IMR-90 (cell line): ENCODE data around the gene PIWIL4. TPM values are rescaled to one million over a fixed set of nuclear protein-coding genes. Genes with fewer than 3 reads are reported as not detected.

ENCODE experiments used
- ATAC-seq: fragments of 200-7000 bp; cut with Tn5 transposase; 2 replicates; pipeline ENCODE4 v1.9.1; 2020; ENCODE audit warnings: low read depth, mild to moderate bottlenecking, moderate library complexity
- BruUV-seq: library from RNA; stranded (reverse); fragments of 400-500 nt; replicated peaks from 2 replicates; lab custom pipeline; 2021; lab: Mats Ljungman, UMichigan
- CTCF ChIA-PET: fragments of 300-600 bp; formaldehyde crosslinking; extraction: SDS; loops from one replicate; lab custom pipeline; 2021; ENCODE audit warnings: antibody characterized with exemption; lab: Yijun Ruan, JAX
- POLR2A ChIA-PET: fragments of 300-600 bp; sonication (Branson Sonifier 250); formaldehyde crosslinking; loops from one replicate; lab custom pipeline; 2022; ENCODE audit warnings: antibody characterized with exemption; ENCODE audit not compliant: unreplicated experiment; lab: Charles Lee
- DNase-seq: peaks from one replicate; pipeline ENCODE4 v3.0.0; 2013
- H2AFZ ChIP-seq: replicated peaks from 2 replicates; pipeline ENCODE3; 2013; ENCODE audit warnings: low read length, mild to moderate bottlenecking; ENCODE audit not compliant: poor library complexity
- H2AK5ac ChIP-seq: 2 replicates; pipeline ENCODE4 v1.6.1; 2013; ENCODE audit warnings: low read depth, low read length, inconsistent platforms
- H2AK9ac ChIP-seq: replicated peaks from 2 replicates; pipeline ENCODE3; 2013; ENCODE audit warnings: mild to moderate bottlenecking, low read depth, low read length, moderate library complexity; ENCODE audit not compliant: poor library complexity
- H2BK120ac ChIP-seq: 2 replicates; pipeline ENCODE4 v1.6.1; 2013; ENCODE audit warnings: low read depth, low read length, inconsistent platforms
- H2BK15ac ChIP-seq: 3 replicates; pipeline ENCODE4 v1.6.1; 2013; ENCODE audit warnings: low read depth, low read length, inconsistent platforms
- H2BK20ac ChIP-seq: 2 replicates; pipeline ENCODE4 v1.6.1; 2013; ENCODE audit warnings: low read depth, mild to moderate bottlenecking, inconsistent platforms, low read length, moderate library complexity
- H2BK5ac ChIP-seq: 2 replicates; pipeline ENCODE4 v1.6.1; 2013; ENCODE audit warnings: mild to moderate bottlenecking, low read depth, low read length, inconsistent platforms; ENCODE audit not compliant: poor library complexity, severe bottlenecking
- H3K14ac ChIP-seq: replicated peaks from 2 replicates; pipeline ENCODE4 v1.6.1; 2013; ENCODE audit warnings: low read depth, low read length, inconsistent platforms
- H3K18ac ChIP-seq: 2 replicates; pipeline ENCODE4 v1.6.1; 2013; ENCODE audit warnings: low read depth, low read length, control low read depth
- H3K23ac ChIP-seq: 2 replicates; pipeline ENCODE4 v1.6.1; 2013; ENCODE audit warnings: low read depth, low read length, inconsistent platforms
- H3K27ac ChIP-seq: 2 replicates; pipeline ENCODE4 v1.5.1; 2013; ENCODE audit warnings: mild to moderate bottlenecking, control low read depth, low read length; ENCODE audit not compliant: insufficient read depth
- H3K27me3 ChIP-seq: 2 replicates; pipeline ENCODE4 v1.6.1; 2013; ENCODE audit warnings: low read length; ENCODE audit not compliant: control insufficient read depth, insufficient read depth
- H3K36me3 ChIP-seq: 2 replicates; pipeline ENCODE4 v1.6.1; 2013; ENCODE audit warnings: low read length, mixed read lengths; ENCODE audit not compliant: control insufficient read depth, insufficient read depth
- H3K4ac ChIP-seq: 2 replicates; pipeline ENCODE4 v1.6.1; 2013; ENCODE audit warnings: low read depth, low read length, inconsistent platforms
- H3K4me1 ChIP-seq: 2 replicates; pipeline ENCODE4 v1.6.1; 2013; ENCODE audit warnings: low read length, mixed read lengths; ENCODE audit not compliant: control insufficient read depth, insufficient read depth
- H3K4me2 ChIP-seq: 2 replicates; pipeline ENCODE4 v1.6.1; 2013; ENCODE audit warnings: low read depth, mild to moderate bottlenecking, control low read depth, low read length, moderate library complexity
- H3K4me3 ChIP-seq: 2 replicates; pipeline ENCODE4 v1.5.1; 2013; ENCODE audit warnings: low read depth, mild to moderate bottlenecking, control low read depth, low read length, moderate library complexity; ENCODE audit not compliant: insufficient read depth
- H3K56ac ChIP-seq: 2 replicates; pipeline ENCODE4 v1.6.1; 2013; ENCODE audit warnings: low read length, inconsistent platforms; ENCODE audit not compliant: insufficient read depth; ENCODE audit errors: extremely low read depth
- H3K79me1 ChIP-seq, 2 experiments: 2 replicates each; pipeline ENCODE4 v1.6.1; 2013; ENCODE audit warnings: low read length in 2 of 2, inconsistent platforms in 1 of 2, low read depth in 1 of 2
- H3K9ac ChIP-seq: 2 replicates; pipeline ENCODE4 v1.6.1; 2013; ENCODE audit warnings: low read depth, low read length, control low read depth
- H3K9me1 ChIP-seq: 2 replicates; pipeline ENCODE4 v1.6.1; 2013; ENCODE audit warnings: low read length, inconsistent platforms; ENCODE audit not compliant: insufficient read depth
- H3K9me3 ChIP-seq: 2 replicates; pipeline ENCODE4 v1.6.1; 2013; ENCODE audit warnings: low read length; ENCODE audit not compliant: control insufficient read depth, insufficient read depth
- H4K20me1 ChIP-seq: 2 replicates; pipeline ENCODE4 v1.6.1; 2013; ENCODE audit warnings: low read length, inconsistent platforms; ENCODE audit not compliant: insufficient read depth
- H4K5ac ChIP-seq: 2 replicates; pipeline ENCODE4 v1.6.1; 2013; ENCODE audit warnings: mild to moderate bottlenecking, low read depth, low read length, control low read depth
- H4K8ac ChIP-seq, 2 experiments: 2 replicates each; pipeline ENCODE4 v1.6.1; 2013; ENCODE audit warnings: low read depth in 2 of 2, low read length in 2 of 2, control low read depth in 1 of 2, inconsistent platforms in 1 of 2
- H4K91ac ChIP-seq: 2 replicates; pipeline ENCODE4 v1.6.1; 2013; ENCODE audit warnings: low read depth, low read length, inconsistent platforms; ENCODE audit not compliant: insufficient read depth
- CEBPB ChIP-seq: IDR thresholded peaks from 2 replicates; pipeline ENCODE4 v1.6.1; 2012; ENCODE audit warnings: low read depth, low read length, improper control_type of control experiment
- NFE2L2 ChIP-seq: fragments of 150-350 bp; IDR thresholded peaks from 2 replicates; pipeline ENCODE4 v1.6.1; 2016; ENCODE audit warnings: low read depth, mild to moderate bottlenecking, low read length
- POLR2A ChIP-seq: IDR thresholded peaks from 2 replicates; pipeline ENCODE4 v1.6.1; 2012; ENCODE audit warnings: mild to moderate bottlenecking, low read depth, low read length
- WGBS, 2 experiments: methylation state at CpG; one replicate each; pipeline versions ENCODE4 v1.1.5 to v1.1.7; 2013; ENCODE audit warnings: missing lambda C conversion rate in 2 of 2; ENCODE audit not compliant: insufficient read length in 1 of 2; ENCODE audit errors: extremely low coverage in 2 of 2; 5-methylcytosine and 5-hydroxymethylcytosine counted together
- dilution Hi-C: fragments of 300-500 bp; cut with HindIII; formaldehyde crosslinking; loops from one replicate; pipeline ENCODE4 v1.14.3; 2018; ENCODE audit warnings: low sequenced_read_pairs; ENCODE audit not compliant: unreplicated experiment
- in situ Hi-C: fragments of 300-500 bp; cut with MboI; formaldehyde crosslinking; loops from 3 replicates; pipeline ENCODE4 v1.14.3; 2019; ENCODE audit warnings: low sequenced_read_pairs, inconsistent platforms, mixed read lengths
- intact Hi-C: fragments of 100-400 bp; cut with micrococcal nuclease; formaldehyde crosslinking; loops from 2 replicates; pipeline ENCODE4 v1.10.0; 2022
- polyA plus RNA-seq, 3 experiments: library from polyadenylated mRNA; depleted of rRNA; stranded (reverse); fragments of >200 nt; gene quantifications; 2 replicates each; pipeline ENCODE4 v1.2.3, GENCODE V29; 2012; ENCODE audit warnings: low replicate concordance in 1 of 3
- total RNA-seq: library from RNA; depleted of rRNA; stranded (reverse); fragments of >200 nt; gene quantifications from 2 replicates; pipeline ENCODE4 v1.2.3, GENCODE V29; 2012

The PIWIL4 gene
- total and polyA plus RNA-seq, 2 of the 4 experiments (the other 2 are of a cell fraction) = 0.72 to 1.3 TPM

DNA sequence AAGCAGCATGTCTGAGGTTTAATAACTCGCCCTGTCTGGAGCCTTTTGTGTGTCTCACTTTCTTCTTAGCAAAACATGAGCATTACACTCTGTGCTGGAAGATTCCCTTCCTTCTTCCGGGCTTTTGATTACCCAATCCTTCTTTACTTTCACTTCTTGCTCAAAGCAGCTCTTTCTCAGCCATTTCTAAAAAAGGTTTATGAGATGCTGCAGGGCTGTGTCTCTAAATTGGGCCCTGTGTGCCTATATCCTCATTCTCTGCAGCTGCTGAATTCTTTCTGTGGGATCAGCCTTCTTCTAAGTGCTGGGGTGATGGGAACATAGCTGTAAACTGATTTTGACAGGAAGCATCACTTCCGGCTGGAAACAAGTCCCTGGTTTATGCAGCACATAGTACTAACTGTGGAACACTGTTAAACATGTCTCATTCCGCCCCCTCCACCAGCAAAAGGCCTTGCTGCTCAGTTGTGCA lies 71.8 kb downstream of the PIWIL4 start:
- POLR2A ChIA-PET = no interaction called here
- Histone ChIP-seq H3K27ac (peak overlapping the region; percentile 61; the same call in 1 of the 2 replicates), H3K4ac (peak overlapping the region; percentile 40), H3K9ac (peak overlapping the region; percentile 53), H4K91ac (peak overlapping the region; percentile 46), H3K36me3 (no peaks in the 10 kb centered on the region), H3K9me1 (peaks cover 4% of the 10 kb centered on the region; the same call in 1 of the 2 replicates), H4K5ac (peak overlapping the region; percentile 89), H3K27me3 (no peaks in the 10 kb centered on the region), H2BK20ac (peak overlapping the region; percentile 38; the same call in 1 of the 2 replicates), H2BK5ac (peak overlapping the region; percentile 53), H3K56ac (no peak overlapping the region; the same call in 1 of the 2 replicates), H3K4me3 (no peak overlapping the region), H3K18ac (peak overlapping the region; percentile 98), H3K14ac (peak overlapping the region; percentile 73), H4K20me1 (no peaks in the 10 kb centered on the region), H3K79me1 (no peaks in the 10 kb centered on the region), H4K8ac (peak overlapping the region; percentile 56 to 93; a peak in 3 of 4 replicates), H3K4me1 (peaks cover 8% of the 10 kb centered on the region), H3K9me3 (no peaks in the 10 kb centered on the region), H2AK9ac (no peak overlapping the region), H2AK5ac (peak overlapping the region; percentile 7; the same call in 1 of the 2 replicates), H2BK120ac (peak overlapping the region; percentile 60), H2BK15ac (peak overlapping the region; percentile 7; the same call in 1 of the 3 replicates), H3K23ac (peak overlapping the region; percentile 37; the same call in 1 of the 2 replicates), H2AFZ (peak overlapping the region; percentile 69), H3K4me2 (peak overlapping the region; percentile 74)
- 20% methylated on average over 1 of the region's 4 CpGs; no CpG with 5 or more reads in 1 of the 2 experiments for WGBS, 2 experiments
- peak; percentile 50 for DNase-seq
- CTCF ChIA-PET = interaction anchor here (1.1 kb wide), 1 partner anchor 15 kb away, joined by 3 read pairs; no protein-coding TSS in a partner anchor
- in situ Hi-C loops = no loop called here
- ATAC-seq = peak; percentile 88
- dilution Hi-C loops = no loop called here
- no TSS peak for BruUV-seq
- TF ChIP-seq POLR2A (no peak), NFE2L2 (no peak), CEBPB (peak; percentile 77)
- intact Hi-C loops = no loop called here
